CD4-positive, alpha-beta T cell treated with Interleukin-6 at 100 ng/mL for 8 hours (primary cell): ENCODE data around the gene PCMTD2.
A peak's percentile ranks its signal among the peaks of the same experiment; 100 is the strongest.

Experiments
- DNase-seq: peaks from one replicate; pipeline ENCODE4 v3.0.0-alpha.2; 2020; ENCODE audit warnings: mixed read lengths, low spot score

PCMTD2 gene

DNA sequence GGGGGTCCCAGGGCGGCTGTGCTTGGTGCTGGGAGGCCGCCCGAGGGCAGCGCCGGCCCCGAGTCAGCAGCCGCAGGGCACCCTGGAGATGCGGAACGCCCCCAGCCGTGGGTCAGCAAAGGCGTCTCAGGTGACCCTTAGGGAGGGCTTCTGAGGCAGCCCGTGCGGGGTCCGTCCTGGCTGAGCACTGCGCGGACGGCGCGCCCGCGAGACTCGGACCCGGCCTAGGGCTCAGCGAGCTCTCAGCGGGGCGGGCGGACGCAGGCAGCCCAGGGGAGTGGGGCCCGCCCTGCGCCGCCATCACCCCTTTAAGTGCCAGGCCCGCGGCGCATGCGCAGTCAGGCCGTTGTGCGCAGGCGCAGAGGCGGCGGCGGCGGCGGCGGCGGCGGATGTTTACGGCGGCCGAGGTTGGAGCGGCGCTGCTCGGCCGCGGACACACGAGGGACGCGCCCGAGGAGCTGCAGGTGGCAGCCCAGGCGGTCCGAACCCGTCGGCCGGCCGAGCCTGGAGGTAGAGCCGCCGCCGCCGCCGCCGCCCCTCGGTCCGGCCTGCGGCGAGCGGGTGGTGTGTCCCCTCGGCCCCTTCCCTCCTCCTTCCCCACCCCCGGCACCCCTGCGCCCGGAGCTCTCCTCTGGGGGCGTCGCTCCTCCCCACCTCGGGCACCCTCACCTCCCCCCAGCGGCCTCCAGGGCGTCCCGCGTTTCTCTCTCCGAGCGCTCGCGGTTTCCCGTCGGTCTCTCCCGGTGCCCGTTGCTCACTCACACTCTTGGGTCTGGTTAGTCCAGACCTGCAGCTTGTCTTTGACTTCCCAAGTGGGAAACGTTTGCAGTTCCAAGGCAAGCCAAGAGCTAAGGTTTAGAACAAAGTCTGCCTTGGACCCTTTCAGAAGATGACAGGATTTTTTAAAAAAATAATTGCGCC lies at the start of gene PCMTD2:
PCMTD2 (plus strand) TSS at position 388 of the 921 bp plus-strand sequence. CDS start 4,218 bp downstream, outside the sequence.
- DNase-seq, result peak; percentile 83

DNA sequence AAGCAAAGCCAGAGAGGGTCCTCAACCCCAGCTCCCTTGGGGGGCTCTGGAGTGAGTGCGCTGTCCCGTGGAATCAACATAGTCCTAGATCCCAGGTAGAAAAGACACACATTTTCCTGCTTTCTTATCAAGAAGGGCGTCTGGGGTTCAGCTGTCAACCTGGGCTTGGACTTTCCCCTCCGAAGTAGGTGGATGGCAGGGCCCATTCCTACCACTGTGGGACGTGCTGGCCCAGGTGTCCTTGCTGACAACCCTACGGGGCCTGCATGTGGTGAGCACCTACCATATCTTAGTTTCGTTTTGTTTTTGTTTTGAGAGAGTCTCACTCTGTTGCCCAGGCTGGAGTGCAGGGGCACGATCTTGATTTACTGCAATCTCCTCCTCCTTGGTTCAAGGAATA lies 48.9 kb upstream of the PCMTD2 start:
- DNase-seq, result no peak

GRCh38 chr20:64207641-64208590 lies 47.6 kb upstream of the PCMTD2 start:
- no peak for DNase-seq

DNA sequence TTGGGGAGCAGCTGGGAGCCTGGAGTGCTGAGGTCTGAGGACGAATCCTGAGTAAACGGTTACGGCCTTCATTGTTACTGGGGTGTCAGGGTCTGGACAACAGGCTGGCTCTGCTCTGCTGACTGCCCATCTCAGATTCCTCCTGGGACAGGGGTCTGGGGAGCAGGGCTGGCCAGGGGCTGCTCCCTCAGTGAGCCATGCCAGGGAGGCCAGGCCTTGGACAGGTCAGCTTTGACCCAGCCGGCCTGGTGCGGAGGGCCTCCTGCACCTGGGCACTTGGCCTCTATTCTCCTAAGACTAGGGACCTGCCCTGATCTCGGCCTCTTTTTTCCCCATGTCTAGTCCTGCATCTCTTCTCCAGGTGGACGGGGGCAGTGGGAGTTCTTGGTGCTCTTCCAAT lies 46.4 kb upstream of the PCMTD2 start:
- DNase-seq, result no peak

DNA sequence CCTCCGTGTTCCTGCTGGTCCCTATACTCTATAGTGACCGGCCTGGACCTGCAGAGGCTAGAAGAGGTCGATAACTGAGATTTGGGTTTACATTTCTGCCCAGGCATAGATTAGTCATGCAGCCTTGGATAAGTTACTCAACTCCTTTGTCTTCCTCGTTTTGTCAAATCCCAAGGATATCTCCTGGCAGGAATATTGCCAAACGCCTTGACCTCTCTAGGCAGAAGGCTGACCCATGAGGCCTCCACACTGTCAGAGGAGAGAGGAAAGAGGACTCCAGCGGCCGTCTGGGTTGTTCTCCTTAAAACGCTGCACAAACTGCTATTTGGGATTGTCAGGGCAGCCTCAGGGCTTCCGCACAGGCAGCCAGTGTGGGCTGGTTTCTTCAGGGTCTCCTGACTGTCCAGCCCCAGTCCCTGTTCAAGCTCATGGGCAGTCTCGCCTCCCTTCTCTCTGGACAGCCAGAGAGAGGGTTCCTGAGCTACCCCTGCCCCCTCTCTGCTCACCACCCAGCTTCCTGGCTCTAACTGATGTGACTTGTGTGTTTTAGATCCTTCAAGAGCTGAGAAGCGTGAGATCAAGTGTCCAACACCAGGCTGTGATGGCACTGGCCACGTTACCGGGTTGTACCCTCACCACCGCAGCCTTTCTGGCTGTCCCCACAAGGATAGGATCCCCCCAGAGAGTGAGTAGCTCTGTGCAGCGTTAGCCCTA lies 44.7 kb upstream of the PCMTD2 start:
- no peak for DNase-seq

DNA sequence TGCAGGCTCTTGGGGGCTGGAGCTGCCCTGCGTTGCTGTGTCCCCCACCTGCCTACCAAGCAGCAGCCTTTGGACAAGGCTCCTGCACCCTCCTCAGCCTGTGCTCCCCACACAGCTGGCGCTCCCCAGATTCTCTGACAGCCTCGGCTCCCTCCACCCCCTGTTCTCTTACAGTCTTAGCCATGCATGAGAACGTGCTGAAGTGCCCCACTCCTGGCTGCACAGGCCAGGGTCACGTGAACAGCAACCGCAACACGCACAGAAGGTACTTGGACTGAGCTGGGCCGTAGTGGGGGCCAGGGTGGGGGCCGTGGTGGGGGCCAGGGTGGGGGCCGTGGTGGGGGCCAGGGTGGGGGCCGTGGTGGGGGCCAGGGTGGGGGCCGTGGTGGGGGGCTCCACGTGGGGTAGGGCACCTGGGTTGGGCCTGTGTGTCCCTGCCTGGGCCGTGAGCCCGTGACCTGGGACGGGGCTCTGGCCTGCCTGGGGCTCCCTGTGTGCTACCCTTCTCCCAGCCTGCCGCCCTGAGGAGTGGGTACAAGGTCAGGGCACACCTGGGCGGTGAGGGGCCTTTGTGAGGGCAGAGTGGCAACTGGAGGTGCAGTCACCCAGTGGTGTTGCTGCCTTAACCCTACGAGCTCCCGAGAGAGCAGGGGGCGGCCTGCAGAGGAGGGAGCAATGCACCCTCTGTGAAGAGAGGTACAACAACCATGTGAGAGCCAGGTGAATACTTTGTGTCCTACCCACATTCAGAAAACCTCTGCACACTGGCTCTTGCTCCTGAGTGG lies 43.5 kb upstream of the PCMTD2 start:
- no peak for DNase-seq

GRCh38 chr20:64212755-64213154 lies 42.8 kb upstream of the PCMTD2 start:
- DNase-seq, result no peak

DNA sequence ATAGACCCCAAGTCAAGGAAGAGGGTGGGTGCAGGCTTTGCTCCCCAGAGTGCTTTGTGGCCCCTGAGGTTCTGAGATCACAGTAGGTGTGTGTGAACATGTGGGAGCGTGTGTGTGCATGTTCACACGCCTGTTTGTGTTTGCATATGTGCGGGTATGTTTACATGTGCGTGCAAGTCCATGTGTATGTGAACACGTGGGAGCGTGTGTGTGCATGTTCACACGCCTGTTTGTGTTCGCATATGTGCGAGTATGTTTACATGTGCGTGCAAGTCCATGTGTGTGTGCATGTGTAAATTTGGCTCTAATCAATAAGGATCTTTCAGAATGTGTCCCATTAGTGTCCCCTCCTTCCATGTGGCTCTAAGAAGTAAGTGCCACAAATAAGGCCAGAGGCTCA lies 41.4 kb upstream of the PCMTD2 start:
- DNase-seq, result no peak

DNA sequence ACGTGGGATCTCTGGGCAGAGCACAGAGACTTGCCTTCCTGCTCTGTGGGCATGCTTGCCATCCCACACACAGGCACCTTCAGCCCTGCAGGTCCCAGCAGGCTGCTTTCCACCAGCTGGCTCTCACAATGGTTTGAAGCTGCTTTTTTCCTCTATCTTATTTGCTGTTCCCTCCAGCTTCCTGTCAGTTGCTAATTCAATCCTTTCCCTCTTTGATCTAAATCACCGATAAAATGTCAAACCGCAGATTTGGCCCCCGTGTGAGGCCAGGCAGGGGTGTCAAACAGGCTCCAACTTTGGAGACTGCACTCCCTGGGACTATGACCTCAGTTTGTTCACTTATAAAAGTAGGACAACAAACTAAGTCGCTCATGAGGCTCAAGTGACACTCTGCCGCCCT lies 40.6 kb upstream of the PCMTD2 start:
- no peak for DNase-seq

- no peak for DNase-seq
These were observed 39.5 kb upstream of the PCMTD2 start for GRCh38 chr20:64216036-64216435.

DNA sequence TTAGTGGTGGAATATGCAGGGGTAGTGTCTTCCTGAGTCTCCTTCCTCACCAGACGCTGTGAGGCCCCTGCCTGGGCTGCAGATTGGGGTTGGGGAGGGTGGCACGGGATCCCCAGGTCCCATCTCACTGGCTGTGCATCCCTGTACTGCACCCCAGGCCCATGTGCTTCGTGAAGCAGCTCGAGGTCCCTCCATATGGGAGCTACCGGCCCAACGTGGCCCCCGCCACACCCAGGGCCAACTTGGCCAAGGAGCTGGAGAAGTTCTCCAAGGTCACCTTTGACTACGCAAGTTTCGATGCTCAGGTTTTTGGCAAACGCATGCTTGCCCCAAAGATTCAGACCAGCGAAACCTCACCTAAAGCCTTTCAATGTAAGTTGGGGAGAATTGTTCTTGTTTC lies 38.6 kb upstream of the PCMTD2 start:
- DNase-seq, result no peak

DNA sequence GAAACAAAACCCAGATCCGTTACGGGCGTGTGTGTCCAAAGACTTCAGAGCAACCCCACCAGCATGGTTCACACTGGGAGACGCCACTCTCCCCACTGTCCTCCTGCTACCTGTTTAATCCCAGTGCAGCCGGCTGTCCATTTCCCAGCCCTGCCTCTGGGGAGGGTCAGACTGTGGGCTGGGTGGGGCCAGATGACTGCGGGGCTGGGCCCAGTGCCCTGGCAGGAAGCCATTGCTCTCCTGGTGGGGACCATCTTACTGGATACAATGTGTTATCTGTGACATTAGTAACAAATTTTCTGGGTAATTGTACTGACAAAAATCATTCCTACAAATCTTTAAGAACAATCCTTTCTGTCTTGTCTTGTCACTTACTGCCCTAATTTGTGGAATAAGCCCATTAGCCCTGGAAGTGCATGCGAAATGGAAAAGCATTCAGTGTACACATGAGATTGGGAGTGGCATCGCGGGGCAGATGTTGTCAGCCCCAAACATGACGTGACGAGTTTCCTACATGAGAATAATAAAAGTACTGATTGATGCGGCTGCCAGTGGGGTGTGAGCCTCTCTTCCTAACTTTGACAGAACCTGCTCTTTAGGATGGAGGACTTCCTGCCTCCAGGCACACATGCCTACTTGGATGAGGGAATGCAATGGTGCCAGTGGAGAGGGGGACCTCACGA lies 37.9 kb upstream of the PCMTD2 start:
- DNase-seq, result no peak

DNA sequence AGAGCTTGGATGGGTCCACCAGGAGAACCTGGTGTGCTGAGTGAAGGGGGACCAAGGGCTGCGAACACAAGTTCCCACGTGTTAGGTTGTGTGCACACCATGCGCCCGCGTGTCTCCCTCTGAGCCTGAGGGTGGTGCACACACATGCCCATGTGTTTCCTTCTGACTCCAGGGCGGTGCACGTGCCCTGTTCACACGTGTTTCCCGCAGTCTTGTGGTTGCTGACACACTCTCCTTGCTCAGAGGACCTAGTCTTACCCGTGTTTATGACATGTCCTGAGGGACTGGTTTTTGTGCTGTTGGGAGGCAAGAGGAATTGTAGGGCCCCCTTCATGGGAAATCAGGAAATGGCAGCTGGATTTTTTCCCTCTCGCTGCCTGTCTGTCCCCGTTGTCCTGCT lies 36.3 kb upstream of the PCMTD2 start:
- DNase-seq, result no peak

- DNase-seq, result no peak
These were observed 35.8 kb upstream of the PCMTD2 start for GRCh38 chr20:64219730-64220129.

- no peak for DNase-seq
These were observed 35.1 kb upstream of the PCMTD2 start for GRCh38 chr20:64220420-64220819.

DNA sequence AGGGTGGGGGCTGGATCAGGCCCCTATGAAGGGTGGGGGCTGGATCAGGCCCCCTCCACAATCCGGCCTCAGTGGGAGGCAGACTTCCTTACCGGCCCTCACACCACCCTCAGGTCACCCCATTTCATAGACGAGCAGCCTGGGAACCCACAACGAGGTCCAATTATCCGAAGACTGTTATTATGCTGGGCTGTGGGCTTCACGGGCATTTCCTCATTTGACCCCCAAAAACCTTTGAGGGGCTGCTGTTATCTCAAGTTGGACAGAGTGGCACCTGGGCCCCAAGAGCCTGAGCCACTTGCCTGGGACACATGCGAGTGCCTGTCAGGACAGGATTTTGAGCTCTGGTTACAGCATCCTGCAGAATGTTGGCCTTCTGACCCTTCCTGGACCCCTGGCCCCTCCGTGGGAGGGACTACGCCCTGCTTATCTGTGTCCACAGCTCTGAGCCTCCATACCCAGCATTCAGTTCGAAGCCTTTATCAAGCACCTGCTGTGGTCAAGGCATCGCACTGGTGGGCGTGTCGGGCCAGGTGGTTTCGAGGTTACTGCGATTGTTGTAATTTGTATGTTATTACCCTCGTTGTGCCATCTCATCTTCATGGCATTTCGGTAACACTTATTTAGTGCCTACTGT lies 34.5 kb upstream of the PCMTD2 start:
- no peak for DNase-seq

- no peak for DNase-seq
These were observed 33.2 kb upstream of the PCMTD2 start for GRCh38 chr20:64222291-64222735.

DNA sequence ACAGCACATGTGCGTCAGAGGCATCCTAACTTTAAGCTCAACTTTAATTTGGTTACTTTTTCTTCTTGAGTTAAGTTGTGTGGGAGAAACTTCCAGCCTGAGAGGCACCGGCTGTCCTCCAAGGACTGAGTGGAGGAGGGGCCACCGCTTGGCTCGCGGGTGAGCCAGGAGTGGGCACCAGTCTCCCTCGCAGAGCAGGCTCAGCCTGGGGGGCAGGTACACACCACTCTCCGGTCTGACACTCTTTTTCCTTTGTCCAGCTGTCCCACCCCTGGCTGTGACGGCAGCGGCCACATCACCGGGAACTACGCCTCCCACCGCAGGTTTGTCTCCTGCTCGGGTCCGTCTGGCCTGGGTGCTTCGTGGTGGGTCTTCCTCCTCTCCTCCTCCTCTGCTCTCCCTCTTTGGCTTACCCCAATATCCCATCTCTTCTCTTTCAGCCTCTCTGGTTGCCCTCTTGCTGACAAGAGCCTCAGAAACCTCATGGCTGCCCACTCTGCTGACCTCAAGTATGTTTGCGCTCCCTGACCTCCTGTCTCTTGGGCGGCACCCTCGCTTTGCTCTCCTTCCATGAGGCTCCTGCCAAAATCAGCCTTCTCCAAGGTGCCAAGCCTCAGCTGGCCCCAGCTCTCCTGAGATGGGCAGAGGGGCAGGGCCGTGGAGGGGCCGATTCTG lies 32.6 kb upstream of the PCMTD2 start:
- DNase-seq, result no peak

DNA sequence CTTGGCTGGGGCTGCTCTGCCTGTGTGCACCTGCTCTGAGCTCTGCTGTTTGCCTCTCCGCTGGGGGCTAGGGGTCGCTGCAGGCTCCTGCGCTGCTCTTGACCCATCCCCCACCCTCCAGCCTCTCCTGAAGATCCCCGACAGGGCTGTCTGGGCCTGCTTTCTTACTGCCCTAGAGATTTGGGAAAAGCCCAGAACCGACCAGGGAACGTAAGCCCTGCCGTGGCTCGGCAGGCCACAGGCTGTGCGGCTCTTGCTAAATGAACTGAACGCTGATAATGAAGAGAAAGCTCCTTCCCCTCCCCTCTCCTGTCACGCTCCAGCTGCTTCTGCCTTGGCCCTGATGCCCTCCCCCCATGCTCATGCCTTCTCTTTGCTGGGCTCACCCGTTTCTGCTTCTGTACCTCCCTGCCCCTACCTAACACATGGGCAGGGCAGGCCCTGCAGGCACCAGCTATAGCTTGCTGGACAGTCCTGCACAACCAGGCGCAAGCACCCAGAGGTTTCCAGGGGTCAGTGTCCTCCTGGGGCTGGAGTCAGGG lies 32.0 kb upstream of the PCMTD2 start:
- no peak for DNase-seq
